IPS-18a (cell line): Measurements from ENCODE around the gene DUS3L.
A peak's percentile ranks its signal among the peaks of the same experiment; 100 is the strongest.

Experiments
- H3K27ac ChIP-seq: one replicate; pipeline ENCODE4 v1.5.1; 2013; ENCODE audit warnings: low read length
- H3K27me3 ChIP-seq: one replicate; pipeline ENCODE4 v1.6.1; 2013; ENCODE audit warnings: mild to moderate bottlenecking, low read length; ENCODE audit not compliant: control insufficient read depth, insufficient read depth
- H3K36me3 ChIP-seq: one replicate; pipeline ENCODE4 v1.6.1; 2013; ENCODE audit warnings: low read depth, low read length; ENCODE audit not compliant: control insufficient read depth
- H3K4me1 ChIP-seq: one replicate; pipeline ENCODE4 v1.6.1; 2013; ENCODE audit warnings: low read depth, low read length; ENCODE audit not compliant: control insufficient read depth
- H3K4me3 ChIP-seq: one replicate; pipeline ENCODE4 v1.5.1; 2013; ENCODE audit warnings: low read length
- H3K9ac ChIP-seq: one replicate; pipeline ENCODE4 v1.6.1; 2013; ENCODE audit warnings: mild to moderate bottlenecking, low read length, moderate library complexity
- H3K9me3 ChIP-seq: one replicate; pipeline ENCODE4 v1.6.1; 2013; ENCODE audit warnings: low read depth, low read length; ENCODE audit not compliant: control insufficient read depth

The DUS3L gene, protein sequence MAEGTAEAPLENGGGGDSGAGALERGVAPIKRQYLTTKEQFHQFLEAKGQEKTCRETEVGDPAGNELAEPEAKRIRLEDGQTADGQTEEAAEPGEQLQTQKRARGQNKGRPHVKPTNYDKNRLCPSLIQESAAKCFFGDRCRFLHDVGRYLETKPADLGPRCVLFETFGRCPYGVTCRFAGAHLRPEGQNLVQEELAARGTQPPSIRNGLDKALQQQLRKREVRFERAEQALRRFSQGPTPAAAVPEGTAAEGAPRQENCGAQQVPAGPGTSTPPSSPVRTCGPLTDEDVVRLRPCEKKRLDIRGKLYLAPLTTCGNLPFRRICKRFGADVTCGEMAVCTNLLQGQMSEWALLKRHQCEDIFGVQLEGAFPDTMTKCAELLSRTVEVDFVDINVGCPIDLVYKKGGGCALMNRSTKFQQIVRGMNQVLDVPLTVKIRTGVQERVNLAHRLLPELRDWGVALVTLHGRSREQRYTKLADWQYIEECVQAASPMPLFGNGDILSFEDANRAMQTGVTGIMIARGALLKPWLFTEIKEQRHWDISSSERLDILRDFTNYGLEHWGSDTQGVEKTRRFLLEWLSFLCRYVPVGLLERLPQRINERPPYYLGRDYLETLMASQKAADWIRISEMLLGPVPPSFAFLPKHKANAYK

DNA sequence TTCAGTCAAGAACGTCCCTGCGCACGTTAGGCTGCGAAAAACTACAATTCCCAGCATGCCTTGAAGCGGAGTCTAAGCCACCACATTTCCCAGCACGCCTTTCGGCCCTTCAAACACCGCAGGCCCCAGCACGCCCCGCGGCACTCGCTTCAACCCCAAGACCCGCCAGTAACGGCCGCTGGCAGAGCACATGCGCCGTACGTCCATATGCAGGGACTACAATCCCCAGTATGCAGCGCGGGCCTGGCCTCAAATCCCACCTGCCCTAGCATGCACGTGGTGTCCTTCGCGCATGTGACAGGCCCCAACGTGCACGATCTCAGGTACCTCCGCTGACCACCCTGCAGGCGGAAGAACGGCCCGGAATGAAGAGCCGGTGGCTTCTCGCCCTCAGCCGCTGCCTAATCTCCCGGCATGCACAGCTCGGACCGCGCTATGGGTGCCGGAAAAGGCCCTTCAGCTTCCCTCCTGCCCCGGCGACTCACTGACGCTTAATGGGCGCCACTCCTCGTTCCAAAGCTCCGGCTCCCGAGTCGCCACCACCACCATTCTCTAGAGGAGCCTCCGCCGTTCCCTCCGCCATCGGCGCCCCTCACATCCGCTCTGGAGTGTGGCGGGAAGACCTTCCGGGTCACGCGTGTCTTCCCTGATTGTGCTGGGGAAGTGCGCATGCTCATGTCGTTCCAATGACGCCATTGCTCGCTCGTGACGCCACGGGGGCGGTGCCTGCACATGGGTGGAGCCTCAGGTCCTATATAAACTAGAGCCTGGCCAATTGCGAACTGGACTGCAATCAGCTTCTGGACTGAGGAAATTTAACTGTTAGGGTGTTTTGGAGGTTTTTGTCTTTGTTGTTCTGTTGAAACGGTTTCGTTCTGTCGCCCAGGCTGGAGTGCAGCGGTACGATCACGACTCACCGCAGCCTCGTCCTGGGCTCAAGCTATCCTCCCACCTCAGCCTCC lies at the start of gene DUS3L:
TSS of gene DUS3L (minus strand) at position 605 of the 962 bp plus-strand sequence. CDS start at position 583, 22 bp downstream.
- Histone ChIP-seq H3K36me3 (peaks cover 25% of the 10 kb centered on the region), H3K27me3 (no peaks in the 10 kb centered on the region), H3K9ac (peak within 1 kb of the TSS; percentile 84), H3K4me3 (peak within 1 kb of the TSS; percentile 82), H3K27ac (peak within 1 kb of the TSS; percentile 61), H3K9me3 (no peaks in the 10 kb centered on the region), H3K4me1 (no peaks in the 10 kb centered on the region)

- Histone ChIP-seq H3K36me3 (no peaks in the 10 kb centered on the region), H3K4me1 (no peaks in the 10 kb centered on the region), H3K9me3 (no peaks in the 10 kb centered on the region), H3K9ac (no peak within 1 kb of the TSS), H3K27ac (no peak within 1 kb of the TSS), H3K27me3 (no peaks in the 10 kb centered on the region), H3K4me3 (no peak within 1 kb of the TSS)
Measured at GRCh38 chr19:5839065-5840017, 48.4 kb upstream of the DUS3L start, which contains the start of gene FUT6. TSS of gene FUT6 (minus strand) at chr19:5839702. CDS start at chr19:5832567, 7,135 bp downstream.

GRCh38 chr19:5838353-5839064 lies 47.5 kb upstream of the DUS3L start:
- H3K4me3 ChIP-seq: no peak overlapping the region
- no peaks in the 10 kb centered on the region for H3K4me1 ChIP-seq
- H3K36me3 ChIP-seq: no peaks in the 10 kb centered on the region
- no peaks in the 10 kb centered on the region for H3K27me3 ChIP-seq
- H3K9me3 ChIP-seq: no peaks in the 10 kb centered on the region
- no peak overlapping the region for H3K9ac ChIP-seq
- H3K27ac ChIP-seq: no peak overlapping the region

DNA sequence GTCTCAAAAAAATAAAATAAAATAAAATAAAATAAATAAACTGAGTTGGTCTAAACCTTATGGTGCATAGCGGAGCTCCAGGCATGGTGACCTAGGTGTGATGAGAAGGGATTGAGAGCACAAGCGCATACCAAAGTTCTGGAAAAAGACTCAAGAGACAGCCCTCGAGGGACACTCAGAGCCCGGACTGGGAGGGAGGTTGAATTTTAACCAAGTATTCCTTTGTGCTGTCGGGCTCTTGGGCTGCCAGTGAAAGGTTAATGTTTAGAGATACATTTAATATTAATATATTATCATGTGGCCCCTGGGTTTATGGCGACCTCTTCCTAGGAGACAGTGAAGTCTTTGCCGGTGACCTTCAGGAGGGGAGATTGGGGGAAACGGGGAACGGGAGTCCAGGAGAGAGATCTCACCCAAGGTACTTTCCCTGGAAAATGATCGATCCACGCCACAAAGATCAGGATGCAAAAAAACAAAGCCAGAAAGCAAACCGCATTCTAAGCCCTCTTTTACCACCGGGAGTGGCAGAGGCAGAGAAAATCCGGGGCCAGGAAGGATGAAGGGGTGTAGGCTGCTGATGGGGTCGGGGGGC lies 46.9 kb upstream of the DUS3L start:
- H3K4me3 ChIP-seq: no peak overlapping the region
- H3K27me3 ChIP-seq: no peaks in the 10 kb centered on the region
- H3K4me1 ChIP-seq: no peaks in the 10 kb centered on the region
- H3K9me3 ChIP-seq: no peaks in the 10 kb centered on the region
- H3K9ac ChIP-seq: no peak overlapping the region
- H3K36me3 ChIP-seq: no peaks in the 10 kb centered on the region
- no peak overlapping the region for H3K27ac ChIP-seq

DNA sequence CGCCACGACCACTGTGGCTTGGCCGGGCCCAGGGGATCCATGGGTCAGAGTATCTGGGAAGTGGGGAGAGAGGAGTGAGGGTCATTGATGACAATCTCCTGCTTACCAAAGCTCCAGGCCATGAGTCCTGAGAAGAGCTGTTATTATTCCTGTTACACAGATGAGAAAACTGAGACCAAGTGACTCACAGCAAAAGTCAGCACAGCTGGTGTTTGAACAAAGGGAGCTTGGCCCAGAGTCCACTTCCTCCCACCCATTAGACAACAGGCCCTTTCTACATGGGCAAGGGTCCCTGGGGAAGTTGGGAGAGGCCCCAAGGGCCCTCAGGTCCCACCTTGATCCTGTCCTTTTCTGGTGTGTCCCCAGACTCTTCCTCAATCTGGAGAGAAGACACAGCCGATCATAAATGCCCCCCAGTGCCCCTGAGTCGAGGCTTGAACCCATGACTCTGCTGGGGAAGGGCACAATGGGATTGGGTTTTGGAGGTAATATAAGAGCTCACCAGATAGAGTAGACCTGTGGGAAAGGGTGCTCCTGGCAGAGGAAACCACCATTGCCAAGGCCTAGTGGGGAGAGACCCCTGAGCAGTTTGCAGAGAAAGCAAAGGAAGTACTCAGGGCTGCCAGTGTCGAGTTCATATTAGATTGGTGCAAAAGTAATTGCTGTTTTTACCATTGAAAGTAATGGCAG lies 41.7 kb upstream of the DUS3L start:
- no peaks in the 10 kb centered on the region for H3K9me3 ChIP-seq
- no peak overlapping the region for H3K4me3 ChIP-seq
- H3K27me3 ChIP-seq: no peaks in the 10 kb centered on the region
- no peaks in the 10 kb centered on the region for H3K36me3 ChIP-seq
- no peak overlapping the region for H3K9ac ChIP-seq
- no peak overlapping the region for H3K27ac ChIP-seq
- H3K4me1 ChIP-seq: peaks cover 3% of the 10 kb centered on the region

DNA sequence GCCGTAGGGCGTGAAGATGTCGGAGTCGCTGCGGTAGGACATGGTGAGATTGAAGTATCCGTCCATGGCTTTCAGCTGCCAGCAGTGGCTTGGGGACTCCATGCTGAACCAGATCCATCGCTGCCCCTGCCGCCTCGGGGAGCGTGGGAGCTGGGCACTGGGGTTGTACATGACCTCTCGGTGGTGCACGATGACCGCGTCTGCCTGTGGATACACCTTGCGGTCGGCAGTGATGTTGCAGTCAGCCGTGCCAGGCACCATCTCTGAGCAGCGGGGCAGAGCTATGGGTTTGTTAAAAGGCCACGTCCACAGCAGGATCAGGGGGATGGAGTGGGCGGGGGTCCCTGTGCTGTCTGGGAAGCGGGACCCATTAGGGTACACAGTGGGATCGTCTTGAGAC lies 41.1 kb upstream of the DUS3L start:
- Histone ChIP-seq H3K27ac (no peak overlapping the region), H3K9me3 (no peaks in the 10 kb centered on the region), H3K27me3 (no peaks in the 10 kb centered on the region), H3K4me3 (no peak overlapping the region), H3K36me3 (no peaks in the 10 kb centered on the region), H3K9ac (no peak overlapping the region), H3K4me1 (peaks cover 3% of the 10 kb centered on the region)

- H3K9ac ChIP-seq: no peak overlapping the region
- no peaks in the 10 kb centered on the region for H3K9me3 ChIP-seq
- no peaks in the 10 kb centered on the region for H3K27me3 ChIP-seq
- no peaks in the 10 kb centered on the region for H3K36me3 ChIP-seq
- no peak overlapping the region for H3K4me3 ChIP-seq
- H3K4me1 ChIP-seq: peaks cover 3% of the 10 kb centered on the region
- no peak overlapping the region for H3K27ac ChIP-seq
Measured at GRCh38 chr19:5831159-5831558, 40.2 kb upstream of the DUS3L start.

DNA sequence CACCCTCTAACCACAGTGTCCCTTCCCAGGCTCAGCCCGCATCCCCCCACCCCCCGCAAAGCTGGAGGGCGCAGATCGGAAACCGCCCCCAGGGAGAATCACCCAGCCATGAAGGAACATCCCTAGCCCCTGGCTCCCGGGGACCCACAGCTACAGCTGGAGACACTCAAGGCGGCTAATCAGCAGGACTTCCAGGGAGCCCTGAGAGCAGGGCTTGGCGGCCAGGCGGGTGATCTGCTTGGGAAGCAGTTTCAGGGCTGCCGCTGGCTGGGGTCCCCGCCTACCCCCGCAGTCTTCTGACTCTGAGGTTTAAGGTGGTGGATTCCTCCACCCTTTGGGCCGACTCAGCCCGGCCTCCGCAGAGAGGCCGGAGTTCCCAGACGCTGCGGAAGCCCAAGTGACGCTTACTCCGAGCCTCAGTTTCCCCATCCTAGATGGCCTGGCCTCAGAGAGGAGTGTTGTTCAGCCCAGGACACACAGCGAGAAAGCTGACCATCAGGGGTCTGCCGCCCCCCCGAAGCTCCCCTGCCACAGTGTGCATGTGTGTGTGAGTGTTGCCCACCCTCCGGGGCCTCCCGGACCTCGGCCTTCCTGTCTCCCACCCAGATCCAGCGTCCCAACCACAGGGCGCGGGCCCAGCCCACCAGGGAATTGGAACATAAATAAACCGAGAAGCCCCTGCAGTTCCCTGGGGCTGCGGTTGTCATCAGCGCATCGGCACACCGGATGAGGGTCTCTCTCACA lies 38.8 kb upstream of the DUS3L start:
- H3K9me3 ChIP-seq: no peaks in the 10 kb centered on the region
- H3K4me1 ChIP-seq: peaks cover 3% of the 10 kb centered on the region
- peak overlapping the region; percentile 68 for H3K4me3 ChIP-seq
- H3K27ac ChIP-seq: no peak overlapping the region
- no peaks in the 10 kb centered on the region for H3K27me3 ChIP-seq
- H3K9ac ChIP-seq: no peak overlapping the region
- no peaks in the 10 kb centered on the region for H3K36me3 ChIP-seq
